Endothelial cell of umbilical vein (primary cell): ENCODE results near the gene PLPPR5.

Experiments
- EZH2 ChIP-seq: IDR thresholded peaks from 2 replicates; pipeline ENCODE4 v1.6.1; 2012; ENCODE audit warnings: borderline replicate concordance, low read depth, mild to moderate bottlenecking, moderate library complexity, low read length, inconsistent platforms; ENCODE audit not compliant: severe bottlenecking
- POLR2A ChIP-seq: IDR thresholded peaks from 2 replicates; pipeline ENCODE4 v1.6.1; 2012; ENCODE audit warnings: low read depth, mild to moderate bottlenecking, control low read depth, low read length
- POLR2AphosphoS5 ChIP-seq: IDR thresholded peaks from 2 replicates; pipeline ENCODE4 v1.6.1; 2012; ENCODE audit warnings: low read depth, mild to moderate bottlenecking, control low read depth, low read length, moderate library complexity; ENCODE audit not compliant: insufficient read depth
- TF ChIP-seq, protein P1 (sequence below), 2 donors: IDR thresholded peaks; 1 replicate in 1 of 2; 2 replicates in 1 of 2; pipeline ENCODE4 v1.5.1; 2011; ENCODE audit warnings: low read length in 2 of 2, mild to moderate bottlenecking in 2 of 2, moderate library complexity in 2 of 2, control low read depth in 1 of 2, inconsistent platforms in 1 of 2, low read depth in 1 of 2; ENCODE audit not compliant: insufficient read depth in 1 of 2; ENCODE audit errors: extremely low read depth in 1 of 2
- TF ChIP-seq, protein P2 (sequence below): IDR thresholded peaks from 2 replicates; pipeline ENCODE4 v1.6.1; 2011; ENCODE audit not compliant: insufficient read depth, insufficient read length

DNA sequence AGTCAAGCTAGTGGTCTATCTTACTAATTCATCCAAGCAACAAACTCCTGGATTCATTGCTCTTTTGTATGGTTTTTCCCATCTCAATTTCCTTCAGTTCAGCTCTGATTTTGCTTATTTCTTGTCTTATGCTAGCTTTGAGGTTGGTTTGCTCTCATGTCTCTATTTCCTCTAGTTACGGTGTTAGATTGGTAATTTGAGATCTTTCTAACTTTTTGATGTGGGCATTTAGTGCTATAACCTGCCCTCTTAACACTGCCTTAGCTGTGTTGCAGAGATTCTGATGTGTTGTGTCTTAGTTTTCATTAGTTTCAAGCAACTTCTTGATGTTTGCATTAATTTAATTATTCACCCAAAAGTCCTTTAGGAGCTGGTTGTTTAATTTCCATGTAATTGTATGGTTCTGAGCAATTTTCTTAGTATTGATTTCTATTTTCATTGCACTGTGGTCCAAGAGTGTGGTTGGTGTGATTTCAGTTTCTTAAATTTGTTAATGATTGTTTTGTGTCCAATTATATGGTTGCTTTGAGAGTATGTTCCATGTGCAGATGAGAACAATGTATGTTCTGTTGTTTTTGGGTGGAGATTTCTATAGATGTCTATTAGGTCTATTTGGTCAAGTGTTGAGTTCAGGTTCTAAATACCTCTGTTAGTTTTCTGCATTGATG lies 154.6 kb downstream of the PLPPR5 start:
- TF ChIP-seq, protein P1, sequence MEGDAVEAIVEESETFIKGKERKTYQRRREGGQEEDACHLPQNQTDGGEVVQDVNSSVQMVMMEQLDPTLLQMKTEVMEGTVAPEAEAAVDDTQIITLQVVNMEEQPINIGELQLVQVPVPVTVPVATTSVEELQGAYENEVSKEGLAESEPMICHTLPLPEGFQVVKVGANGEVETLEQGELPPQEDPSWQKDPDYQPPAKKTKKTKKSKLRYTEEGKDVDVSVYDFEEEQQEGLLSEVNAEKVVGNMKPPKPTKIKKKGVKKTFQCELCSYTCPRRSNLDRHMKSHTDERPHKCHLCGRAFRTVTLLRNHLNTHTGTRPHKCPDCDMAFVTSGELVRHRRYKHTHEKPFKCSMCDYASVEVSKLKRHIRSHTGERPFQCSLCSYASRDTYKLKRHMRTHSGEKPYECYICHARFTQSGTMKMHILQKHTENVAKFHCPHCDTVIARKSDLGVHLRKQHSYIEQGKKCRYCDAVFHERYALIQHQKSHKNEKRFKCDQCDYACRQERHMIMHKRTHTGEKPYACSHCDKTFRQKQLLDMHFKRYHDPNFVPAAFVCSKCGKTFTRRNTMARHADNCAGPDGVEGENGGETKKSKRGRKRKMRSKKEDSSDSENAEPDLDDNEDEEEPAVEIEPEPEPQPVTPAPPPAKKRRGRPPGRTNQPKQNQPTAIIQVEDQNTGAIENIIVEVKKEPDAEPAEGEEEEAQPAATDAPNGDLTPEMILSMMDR (IDR thresholded peaks at IDR 0.05; ENCODE audit: extremely low read depth in 1 of 2, insufficient read depth in 1 of 2, low read depth in 1 of 2, low read length in 2 of 2) = no peak
- no peak for TF ChIP-seq EZH2
- TF ChIP-seq POLR2A = no peak
- TF ChIP-seq POLR2AphosphoS5 = no peak
- TF ChIP-seq, protein P2, sequence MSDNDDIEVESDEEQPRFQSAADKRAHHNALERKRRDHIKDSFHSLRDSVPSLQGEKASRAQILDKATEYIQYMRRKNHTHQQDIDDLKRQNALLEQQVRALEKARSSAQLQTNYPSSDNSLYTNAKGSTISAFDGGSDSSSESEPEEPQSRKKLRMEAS = no peak
